ENCODE results near the gene CLPTM1L.

GRCh38 chr5:1359031-1359645, 14.2 kb upstream of the CLPTM1L start:
- TF ChIP-seq CTCF (conservative IDR thresholded peaks at IDR 0.05; ENCODE audit: low read length) (no peak), EZH2phosphoT487 (IDR thresholded peaks at IDR 0.05; ENCODE audit: borderline replicate concordance) (no peak)

All from Loucy (cell line).